Smooth muscle cell (in vitro differentiated cells): ENCODE measurements around the gene NUDT16L1. TPM values are rescaled to one million over a fixed set of nuclear protein-coding genes. Genes with fewer than 3 reads are reported as not detected.

Source experiments
- DNase-seq: peaks from one replicate; lab custom pipeline; 2025; ENCODE audit not compliant: unreplicated experiment; lab: John Stamatoyannopoulos, UW
- H2AFZ ChIP-seq: fragments of 200-600 bp; sonication (generic); 2 replicates; pipeline ENCODE4 v1.6.0; 2016; ENCODE audit warnings: antibody characterized with exemption, low read depth, mild to moderate bottlenecking
- H3F3A ChIP-seq: fragments of 200-600 bp; sonication (generic); 2 replicates; pipeline ENCODE4 v1.6.0; 2017; ENCODE audit warnings: antibody characterized with exemption, low read depth
- H3K27ac ChIP-seq: fragments of 200-600 bp; sonication (generic); 2 replicates; pipeline ENCODE4 v1.5.1; 2016; ENCODE audit warnings: low read depth, mild to moderate bottlenecking
- H3K27me3 ChIP-seq: fragments of 200-600 bp; sonication (generic); 2 replicates; pipeline ENCODE4 v1.6.1; 2016; ENCODE audit warnings: low read depth, mild to moderate bottlenecking
- H3K36me3 ChIP-seq: fragments of 200-600 bp; sonication (generic); 2 replicates; pipeline ENCODE4 v1.5.1; 2016; ENCODE audit warnings: low read depth
- H3K4me1 ChIP-seq: fragments of 200-600 bp; sonication (generic); 2 replicates; pipeline ENCODE4 v1.5.1; 2016; ENCODE audit warnings: low read depth
- H3K4me2 ChIP-seq: fragments of 200-600 bp; sonication (generic); 2 replicates; pipeline ENCODE4 v1.6.0; 2016; ENCODE audit warnings: mild to moderate bottlenecking
- H3K4me3 ChIP-seq: fragments of 200-600 bp; sonication (generic); 2 replicates; pipeline ENCODE4 v1.5.1; 2016; ENCODE audit warnings: mild to moderate bottlenecking
- H3K79me2 ChIP-seq: fragments of 200-600 bp; sonication (generic); 2 replicates; pipeline ENCODE4 v1.6.0; 2016; ENCODE audit warnings: low read depth, mild to moderate bottlenecking
- H3K9ac ChIP-seq: fragments of 200-600 bp; sonication (generic); 2 replicates; pipeline ENCODE4 v1.6.0; 2016; ENCODE audit warnings: low read depth
- H3K9me3 ChIP-seq: fragments of 200-600 bp; sonication (generic); replicated peaks from 2 replicates; pipeline ENCODE4 v1.5.1; 2016; ENCODE audit warnings: low read depth
- H4K20me1 ChIP-seq: fragments of 200-600 bp; sonication (generic); 2 replicates; pipeline ENCODE4 v1.6.0; 2016; ENCODE audit warnings: low read depth
- WGBS: methylation state at CpG from one replicate; pipeline ENCODE4 v1.1.7; 2016; ENCODE audit warnings: low lambda C conversion rate; 5-methylcytosine and 5-hydroxymethylcytosine counted together
- polyA plus RNA-seq: library from polyadenylated mRNA; unstranded; fragments of >200 nt; fragmentation: Nextera tagmentation; extraction: Ambion mirVana; gene quantifications from 2 replicates; pipeline ENCODE4 v1.2.1, GENCODE V29; 2016
- total RNA-seq: library from RNA; depleted of rRNA; stranded (reverse); fragments of >200 nt; gene quantifications from 2 replicates; pipeline ENCODE4 v1.2.3, GENCODE V29; 2014
- TF ChIP-seq, protein P1 (sequence below): fragments of 200-600 bp; sonication (generic); IDR thresholded peaks from 2 replicates; pipeline ENCODE4 v1.5.1; 2017; ENCODE audit warnings: borderline replicate concordance, mild to moderate bottlenecking, antibody characterized with exemption; ENCODE audit not compliant: insufficient read depth, poor library complexity, severe bottlenecking

The NUDT16L1 gene
- total and polyA plus RNA-seq, 2 experiments from 2014 or later = 17.6 to 48.3 TPM

DNA sequence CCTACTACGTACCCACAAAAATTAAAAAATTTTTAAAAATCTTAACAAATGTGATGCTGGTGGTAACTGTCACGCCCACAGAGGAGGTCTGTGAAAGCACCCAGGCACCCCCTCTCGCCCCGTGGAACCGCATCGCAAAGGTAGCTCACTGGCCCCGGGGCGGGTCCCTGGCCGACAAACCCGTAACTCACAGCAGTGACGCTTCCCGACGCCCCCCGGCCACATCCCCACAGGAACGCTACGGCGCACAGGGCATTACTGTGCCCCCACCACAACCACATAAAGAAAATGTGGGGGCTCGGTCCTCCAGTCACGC, 40.3 kb downstream of the NUDT16L1 start:
- DNase-seq = no peak
- Histone ChIP-seq H3K27me3 (no peaks in the 10 kb centered on the region), H4K20me1 (no peaks in the 10 kb centered on the region), H2AFZ (peak overlapping the region; percentile 83), H3K4me3 (peak overlapping the region; percentile 79), H3K4me2 (peak overlapping the region; percentile 87), H3K36me3 (no peaks in the 10 kb centered on the region), H3K9ac (peak overlapping the region; percentile 80), H3K9me3 (no peaks in the 10 kb centered on the region), H3K79me2 (peaks cover 8% of the 10 kb centered on the region), H3K27ac (no peak overlapping the region), H3K4me1 (peaks cover 6% of the 10 kb centered on the region), H3F3A (peaks cover 3% of the 10 kb centered on the region)
- 1% methylated on average over 19 of the region's 19 CpGs for WGBS
- TF ChIP-seq, protein P1, sequence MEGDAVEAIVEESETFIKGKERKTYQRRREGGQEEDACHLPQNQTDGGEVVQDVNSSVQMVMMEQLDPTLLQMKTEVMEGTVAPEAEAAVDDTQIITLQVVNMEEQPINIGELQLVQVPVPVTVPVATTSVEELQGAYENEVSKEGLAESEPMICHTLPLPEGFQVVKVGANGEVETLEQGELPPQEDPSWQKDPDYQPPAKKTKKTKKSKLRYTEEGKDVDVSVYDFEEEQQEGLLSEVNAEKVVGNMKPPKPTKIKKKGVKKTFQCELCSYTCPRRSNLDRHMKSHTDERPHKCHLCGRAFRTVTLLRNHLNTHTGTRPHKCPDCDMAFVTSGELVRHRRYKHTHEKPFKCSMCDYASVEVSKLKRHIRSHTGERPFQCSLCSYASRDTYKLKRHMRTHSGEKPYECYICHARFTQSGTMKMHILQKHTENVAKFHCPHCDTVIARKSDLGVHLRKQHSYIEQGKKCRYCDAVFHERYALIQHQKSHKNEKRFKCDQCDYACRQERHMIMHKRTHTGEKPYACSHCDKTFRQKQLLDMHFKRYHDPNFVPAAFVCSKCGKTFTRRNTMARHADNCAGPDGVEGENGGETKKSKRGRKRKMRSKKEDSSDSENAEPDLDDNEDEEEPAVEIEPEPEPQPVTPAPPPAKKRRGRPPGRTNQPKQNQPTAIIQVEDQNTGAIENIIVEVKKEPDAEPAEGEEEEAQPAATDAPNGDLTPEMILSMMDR = no peak

DNA sequence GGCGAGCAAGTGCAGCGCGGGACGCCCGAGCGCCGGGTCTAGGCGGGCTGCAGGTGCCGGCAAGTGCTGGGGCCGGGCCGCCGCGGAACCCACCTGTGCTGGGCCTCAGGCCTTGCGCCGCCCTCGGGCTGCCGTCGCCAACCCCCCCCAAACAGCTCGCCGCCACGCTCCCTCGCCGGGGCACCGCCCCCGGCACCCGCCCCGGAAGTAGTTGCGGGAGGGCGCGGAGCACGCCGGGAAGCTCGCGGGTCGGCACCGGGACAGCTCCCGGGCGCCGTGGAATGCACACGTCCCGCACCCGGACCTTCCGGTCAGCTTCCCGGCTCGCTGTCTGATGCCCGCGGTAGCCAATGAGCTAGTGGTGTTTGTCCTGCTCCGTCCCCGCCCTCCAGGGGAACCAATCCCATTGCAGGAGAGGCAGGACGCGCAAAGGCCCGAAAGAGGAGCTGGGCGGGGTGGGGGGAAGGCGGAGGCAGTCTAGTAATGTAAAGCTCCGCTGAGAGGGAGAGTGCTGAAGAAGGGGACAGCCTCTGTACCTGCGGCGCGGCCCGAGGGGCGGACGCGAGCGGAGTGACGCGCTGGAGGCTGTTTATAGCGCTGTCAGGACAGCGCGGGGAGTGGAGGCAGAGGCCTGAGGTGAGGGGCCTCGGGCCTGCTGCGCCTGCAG, 40.8 kb downstream of the NUDT16L1 start, which contains the start of the genes ANKS3 and DNAAF8:
Gene ANKS3, minus strand, starts transcription at position 209 of the 667 bp plus-strand sequence. CDS start 4,122 bp downstream, outside the sequence.
Gene DNAAF8, plus strand, starts transcription at position 475 of the 667 bp plus-strand sequence. CDS start 1,978 bp downstream, outside the sequence.
- H2AFZ ChIP-seq = peak within 1 kb of the TSS; percentile 83
- peak within 1 kb of the TSS; percentile 83 for H3K27ac ChIP-seq
- H3K4me3 ChIP-seq = peak within 1 kb of the TSS; percentile 79
- peak within 1 kb of the TSS; percentile 80 for H3K9ac ChIP-seq
- TF ChIP-seq, protein P1 = no peak
- H3K4me2 ChIP-seq = peak within 1 kb of the TSS; percentile 87
- H4K20me1 ChIP-seq = no peaks in the 10 kb centered on the region
- H3K27me3 ChIP-seq = no peaks in the 10 kb centered on the region
- H3F3A ChIP-seq = peaks cover 3% of the 10 kb centered on the region
- H3K4me1 ChIP-seq = peaks cover 6% of the 10 kb centered on the region
- H3K9me3 ChIP-seq = no peaks in the 10 kb centered on the region
- peak; percentile 77 for DNase-seq
- WGBS = 2% methylated on average over 49 of the region's 70 CpGs
- peaks cover 8% of the 10 kb centered on the region for H3K79me2 ChIP-seq
- no peaks in the 10 kb centered on the region for H3K36me3 ChIP-seq

DNA sequence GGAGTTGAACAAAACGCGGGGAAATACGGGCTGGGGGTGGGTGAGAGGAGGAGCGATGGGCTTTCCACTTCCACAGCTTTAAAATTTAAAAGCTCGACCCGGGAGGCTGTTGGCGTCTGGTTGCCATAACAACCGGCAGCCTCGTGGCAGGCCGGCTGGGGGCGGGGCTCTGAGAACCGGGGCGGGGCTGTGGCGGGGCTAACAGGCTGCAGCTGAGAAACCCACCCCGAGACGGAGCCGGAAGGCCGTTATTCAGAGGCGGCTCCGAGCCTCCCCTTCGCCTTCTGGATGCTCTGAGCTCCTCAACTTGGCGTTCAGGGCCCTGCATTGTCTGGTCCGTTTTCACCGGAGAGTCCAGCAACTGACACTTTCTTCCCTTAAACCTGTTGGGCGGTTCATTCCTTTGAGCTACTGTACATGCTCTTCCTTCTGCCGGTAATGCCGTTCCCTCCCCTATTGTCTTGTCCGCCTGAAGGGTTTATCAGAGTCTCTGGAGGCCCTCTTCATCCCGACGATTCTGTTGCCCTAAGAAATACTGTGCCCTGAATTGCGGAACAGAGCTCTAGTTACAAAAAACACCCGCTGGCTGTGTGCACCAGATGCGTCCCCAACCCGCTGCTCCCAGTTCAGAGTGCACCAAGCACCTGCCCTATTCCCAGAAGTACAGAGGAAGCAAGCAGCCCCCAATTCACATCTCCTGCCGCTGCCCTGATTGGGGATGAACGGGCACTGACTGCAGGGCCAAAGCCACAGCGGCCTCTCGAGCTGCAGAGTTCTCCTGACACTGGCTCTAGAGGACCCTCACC, 41.6 kb downstream of the NUDT16L1 start:
- H3K4me2 ChIP-seq = peak overlapping the region; percentile 87

More for the DNA sequence above, 41.6 kb downstream of the NUDT16L1 start:
- Histone ChIP-seq H3K27me3 (no peaks in the 10 kb centered on the region), H3F3A (peaks cover 3% of the 10 kb centered on the region), H3K9ac (peak overlapping the region; percentile 80), H4K20me1 (no peaks in the 10 kb centered on the region), H3K4me3 (peak overlapping the region; percentile 79), H3K9me3 (no peaks in the 10 kb centered on the region), H3K4me1 (peaks cover 6% of the 10 kb centered on the region), H3K27ac (peak overlapping the region; percentile 83), H3K36me3 (no peaks in the 10 kb centered on the region), H2AFZ (peak overlapping the region; percentile 42), H3K79me2 (peaks cover 8% of the 10 kb centered on the region)
- DNase-seq = peak; percentile 69
- 13% methylated on average over 34 of the region's 38 CpGs for WGBS
- TF ChIP-seq, protein P1 = no peak
